GM12878 (cell line): ENCODE measurements around the gene TSPAN5.

ENCODE experiments used
- ESRRA ChIP-seq: IDR thresholded peaks from 2 replicates; pipeline ENCODE4 v1.6.1; 2012; ENCODE audit warnings: mild to moderate bottlenecking, low read length, improper control_type of control experiment
- HCFC1 ChIP-seq: fragments of 150-350 bp; IDR thresholded peaks from 2 replicates; pipeline ENCODE4 v1.6.1; 2014; ENCODE audit warnings: low read length
- JUND ChIP-seq: IDR thresholded peaks from 2 replicates; pipeline ENCODE4 v1.6.1; 2012; ENCODE audit warnings: low read depth, mild to moderate bottlenecking, low read length, improper control_type of control experiment, moderate library complexity
- MXI1 ChIP-seq: fragments of 150-350 bp; IDR thresholded peaks from 2 replicates; pipeline ENCODE4 v1.6.1; 2011; ENCODE audit warnings: low read depth, mild to moderate bottlenecking, inconsistent platforms, low read length, improper control_type of control experiment
- MYB ChIP-seq: fragments of 150-350 bp; IDR thresholded peaks from 2 replicates; pipeline ENCODE4 v1.6.1; 2014; ENCODE audit warnings: mild to moderate bottlenecking, low read depth, low read length, borderline replicate concordance
- MYC ChIP-seq: IDR thresholded peaks from 2 replicates; pipeline ENCODE4 v1.6.1; 2011; ENCODE audit warnings: mild to moderate bottlenecking, low read length, moderate library complexity, inconsistent platforms; ENCODE audit not compliant: insufficient read depth, insufficient replicate concordance, insufficient read length, severe bottlenecking
- POLR2A ChIP-seq: IDR thresholded peaks from 2 replicates; pipeline ENCODE4 v1.6.1; 2011; ENCODE audit warnings: low read depth, mild to moderate bottlenecking, low read length
- RBBP5 ChIP-seq: fragments of 200-600 bp; sonication (generic); conservative IDR thresholded peaks from 2 replicates; pipeline ENCODE4 v1.6.1; 2016
- SRF ChIP-seq, 2 experiments: IDR thresholded peaks; 2 replicates each; pipeline ENCODE4 v1.6.1; 2011; ENCODE audit warnings: low read depth in 2 of 2, low read length in 2 of 2, mild to moderate bottlenecking in 1 of 2, moderate library complexity in 1 of 2
- TF ChIP-seq, protein P1 (sequence below), 3 experiments: IDR thresholded peaks in 2 of 3; conservative IDR thresholded peaks in 1 of 3; 2 replicates each; pipeline ENCODE4 v1.5.1; 2011; ENCODE audit warnings: low read depth in 3 of 3, low read length in 3 of 3, mild to moderate bottlenecking in 3 of 3, control low read depth in 2 of 3, moderate library complexity in 2 of 3, inconsistent platforms in 1 of 3, mixed read lengths in 1 of 3; ENCODE audit not compliant: control insufficient read depth in 2 of 3, insufficient read depth in 1 of 3; ENCODE audit errors: extremely low read depth in 1 of 3
- TF ChIP-seq, protein P2 (sequence below): IDR thresholded peaks from 2 replicates; pipeline ENCODE4 v1.6.1; 2012; ENCODE audit warnings: low read depth, low read length, improper control_type of control experiment
- TF ChIP-seq, protein P3 (sequence below): IDR thresholded peaks from 2 replicates; pipeline ENCODE4 v1.6.1; 2011; ENCODE audit warnings: borderline replicate concordance, low read depth, mild to moderate bottlenecking, moderate library complexity, low read length; ENCODE audit not compliant: insufficient read depth, poor library complexity, severe bottlenecking
- TF ChIP-seq, protein P4 (sequence below): IDR thresholded peaks from 2 replicates; pipeline ENCODE4 v1.6.1; 2012; ENCODE audit warnings: mild to moderate bottlenecking, low read depth, low read length

DNA sequence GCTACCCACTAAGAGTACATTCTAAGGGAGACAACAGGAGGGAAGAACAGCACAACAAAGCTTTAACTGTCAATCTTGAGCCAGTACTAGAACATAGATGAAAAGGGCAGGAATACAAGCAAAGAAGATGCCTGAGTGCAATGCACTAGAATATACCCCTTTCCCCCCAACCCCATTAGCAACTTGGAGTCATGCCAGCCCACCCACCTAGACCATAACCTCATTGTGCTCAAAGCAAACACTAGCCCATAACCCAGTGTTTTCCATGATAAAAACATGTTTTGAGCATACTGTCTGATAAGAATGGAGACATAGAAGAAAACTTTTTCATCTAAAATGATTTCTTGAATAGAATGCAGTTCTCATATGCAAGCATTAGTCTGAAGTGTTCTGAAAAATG, 214.0 kb downstream of the TSPAN5 start:
- TF ChIP-seq, protein P1, sequence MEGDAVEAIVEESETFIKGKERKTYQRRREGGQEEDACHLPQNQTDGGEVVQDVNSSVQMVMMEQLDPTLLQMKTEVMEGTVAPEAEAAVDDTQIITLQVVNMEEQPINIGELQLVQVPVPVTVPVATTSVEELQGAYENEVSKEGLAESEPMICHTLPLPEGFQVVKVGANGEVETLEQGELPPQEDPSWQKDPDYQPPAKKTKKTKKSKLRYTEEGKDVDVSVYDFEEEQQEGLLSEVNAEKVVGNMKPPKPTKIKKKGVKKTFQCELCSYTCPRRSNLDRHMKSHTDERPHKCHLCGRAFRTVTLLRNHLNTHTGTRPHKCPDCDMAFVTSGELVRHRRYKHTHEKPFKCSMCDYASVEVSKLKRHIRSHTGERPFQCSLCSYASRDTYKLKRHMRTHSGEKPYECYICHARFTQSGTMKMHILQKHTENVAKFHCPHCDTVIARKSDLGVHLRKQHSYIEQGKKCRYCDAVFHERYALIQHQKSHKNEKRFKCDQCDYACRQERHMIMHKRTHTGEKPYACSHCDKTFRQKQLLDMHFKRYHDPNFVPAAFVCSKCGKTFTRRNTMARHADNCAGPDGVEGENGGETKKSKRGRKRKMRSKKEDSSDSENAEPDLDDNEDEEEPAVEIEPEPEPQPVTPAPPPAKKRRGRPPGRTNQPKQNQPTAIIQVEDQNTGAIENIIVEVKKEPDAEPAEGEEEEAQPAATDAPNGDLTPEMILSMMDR (IDR thresholded peaks at IDR 0.05 in 2 of 3, conservative IDR thresholded peaks at IDR 0.05 in 1 of 3; ENCODE audit: control insufficient read depth in 2 of 3, extremely low read depth in 1 of 3, insufficient read depth in 1 of 3, low read depth in 3 of 3, low read length in 3 of 3) = no peak
- TF ChIP-seq JUND (no peak), MXI1 (no peak), RBBP5 (no peak), SRF (IDR thresholded peaks at IDR 0.05; ENCODE audit: low read depth in 2 of 2, low read length in 2 of 2) (no peak), ESRRA (no peak), MYC (no peak), HCFC1 (no peak), POLR2A (no peak), MYB (no peak)
- TF ChIP-seq, protein P2, sequence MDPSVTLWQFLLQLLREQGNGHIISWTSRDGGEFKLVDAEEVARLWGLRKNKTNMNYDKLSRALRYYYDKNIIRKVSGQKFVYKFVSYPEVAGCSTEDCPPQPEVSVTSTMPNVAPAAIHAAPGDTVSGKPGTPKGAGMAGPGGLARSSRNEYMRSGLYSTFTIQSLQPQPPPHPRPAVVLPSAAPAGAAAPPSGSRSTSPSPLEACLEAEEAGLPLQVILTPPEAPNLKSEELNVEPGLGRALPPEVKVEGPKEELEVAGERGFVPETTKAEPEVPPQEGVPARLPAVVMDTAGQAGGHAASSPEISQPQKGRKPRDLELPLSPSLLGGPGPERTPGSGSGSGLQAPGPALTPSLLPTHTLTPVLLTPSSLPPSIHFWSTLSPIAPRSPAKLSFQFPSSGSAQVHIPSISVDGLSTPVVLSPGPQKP = no peak
- TF ChIP-seq, protein P3, sequence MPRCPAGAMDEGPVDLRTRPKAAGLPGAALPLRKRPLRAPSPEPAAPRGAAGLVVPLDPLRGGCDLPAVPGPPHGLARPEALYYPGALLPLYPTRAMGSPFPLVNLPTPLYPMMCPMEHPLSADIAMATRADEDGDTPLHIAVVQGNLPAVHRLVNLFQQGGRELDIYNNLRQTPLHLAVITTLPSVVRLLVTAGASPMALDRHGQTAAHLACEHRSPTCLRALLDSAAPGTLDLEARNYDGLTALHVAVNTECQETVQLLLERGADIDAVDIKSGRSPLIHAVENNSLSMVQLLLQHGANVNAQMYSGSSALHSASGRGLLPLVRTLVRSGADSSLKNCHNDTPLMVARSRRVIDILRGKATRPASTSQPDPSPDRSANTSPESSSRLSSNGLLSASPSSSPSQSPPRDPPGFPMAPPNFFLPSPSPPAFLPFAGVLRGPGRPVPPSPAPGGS = no peak
- TF ChIP-seq, protein P4, sequence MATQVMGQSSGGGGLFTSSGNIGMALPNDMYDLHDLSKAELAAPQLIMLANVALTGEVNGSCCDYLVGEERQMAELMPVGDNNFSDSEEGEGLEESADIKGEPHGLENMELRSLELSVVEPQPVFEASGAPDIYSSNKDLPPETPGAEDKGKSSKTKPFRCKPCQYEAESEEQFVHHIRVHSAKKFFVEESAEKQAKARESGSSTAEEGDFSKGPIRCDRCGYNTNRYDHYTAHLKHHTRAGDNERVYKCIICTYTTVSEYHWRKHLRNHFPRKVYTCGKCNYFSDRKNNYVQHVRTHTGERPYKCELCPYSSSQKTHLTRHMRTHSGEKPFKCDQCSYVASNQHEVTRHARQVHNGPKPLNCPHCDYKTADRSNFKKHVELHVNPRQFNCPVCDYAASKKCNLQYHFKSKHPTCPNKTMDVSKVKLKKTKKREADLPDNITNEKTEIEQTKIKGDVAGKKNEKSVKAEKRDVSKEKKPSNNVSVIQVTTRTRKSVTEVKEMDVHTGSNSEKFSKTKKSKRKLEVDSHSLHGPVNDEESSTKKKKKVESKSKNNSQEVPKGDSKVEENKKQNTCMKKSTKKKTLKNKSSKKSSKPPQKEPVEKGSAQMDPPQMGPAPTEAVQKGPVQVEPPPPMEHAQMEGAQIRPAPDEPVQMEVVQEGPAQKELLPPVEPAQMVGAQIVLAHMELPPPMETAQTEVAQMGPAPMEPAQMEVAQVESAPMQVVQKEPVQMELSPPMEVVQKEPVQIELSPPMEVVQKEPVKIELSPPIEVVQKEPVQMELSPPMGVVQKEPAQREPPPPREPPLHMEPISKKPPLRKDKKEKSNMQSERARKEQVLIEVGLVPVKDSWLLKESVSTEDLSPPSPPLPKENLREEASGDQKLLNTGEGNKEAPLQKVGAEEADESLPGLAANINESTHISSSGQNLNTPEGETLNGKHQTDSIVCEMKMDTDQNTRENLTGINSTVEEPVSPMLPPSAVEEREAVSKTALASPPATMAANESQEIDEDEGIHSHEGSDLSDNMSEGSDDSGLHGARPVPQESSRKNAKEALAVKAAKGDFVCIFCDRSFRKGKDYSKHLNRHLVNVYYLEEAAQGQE = no peak
